Amniotic epithelial cell (primary cell): ENCODE results near the gene SSTR4.
"Not testable (repeated sequence)": the region's sequence is repeated elsewhere in the genome, so short reads cannot be mapped to it uniquely, and the experiment has no call there.

Experiments used
- DNase-seq: peaks from one replicate; pipeline ENCODE4 v3.0.0-alpha.2; 2010; ENCODE audit warnings: low read depth

The SSTR4 gene, protein sequence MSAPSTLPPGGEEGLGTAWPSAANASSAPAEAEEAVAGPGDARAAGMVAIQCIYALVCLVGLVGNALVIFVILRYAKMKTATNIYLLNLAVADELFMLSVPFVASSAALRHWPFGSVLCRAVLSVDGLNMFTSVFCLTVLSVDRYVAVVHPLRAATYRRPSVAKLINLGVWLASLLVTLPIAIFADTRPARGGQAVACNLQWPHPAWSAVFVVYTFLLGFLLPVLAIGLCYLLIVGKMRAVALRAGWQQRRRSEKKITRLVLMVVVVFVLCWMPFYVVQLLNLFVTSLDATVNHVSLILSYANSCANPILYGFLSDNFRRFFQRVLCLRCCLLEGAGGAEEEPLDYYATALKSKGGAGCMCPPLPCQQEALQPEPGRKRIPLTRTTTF

DNA sequence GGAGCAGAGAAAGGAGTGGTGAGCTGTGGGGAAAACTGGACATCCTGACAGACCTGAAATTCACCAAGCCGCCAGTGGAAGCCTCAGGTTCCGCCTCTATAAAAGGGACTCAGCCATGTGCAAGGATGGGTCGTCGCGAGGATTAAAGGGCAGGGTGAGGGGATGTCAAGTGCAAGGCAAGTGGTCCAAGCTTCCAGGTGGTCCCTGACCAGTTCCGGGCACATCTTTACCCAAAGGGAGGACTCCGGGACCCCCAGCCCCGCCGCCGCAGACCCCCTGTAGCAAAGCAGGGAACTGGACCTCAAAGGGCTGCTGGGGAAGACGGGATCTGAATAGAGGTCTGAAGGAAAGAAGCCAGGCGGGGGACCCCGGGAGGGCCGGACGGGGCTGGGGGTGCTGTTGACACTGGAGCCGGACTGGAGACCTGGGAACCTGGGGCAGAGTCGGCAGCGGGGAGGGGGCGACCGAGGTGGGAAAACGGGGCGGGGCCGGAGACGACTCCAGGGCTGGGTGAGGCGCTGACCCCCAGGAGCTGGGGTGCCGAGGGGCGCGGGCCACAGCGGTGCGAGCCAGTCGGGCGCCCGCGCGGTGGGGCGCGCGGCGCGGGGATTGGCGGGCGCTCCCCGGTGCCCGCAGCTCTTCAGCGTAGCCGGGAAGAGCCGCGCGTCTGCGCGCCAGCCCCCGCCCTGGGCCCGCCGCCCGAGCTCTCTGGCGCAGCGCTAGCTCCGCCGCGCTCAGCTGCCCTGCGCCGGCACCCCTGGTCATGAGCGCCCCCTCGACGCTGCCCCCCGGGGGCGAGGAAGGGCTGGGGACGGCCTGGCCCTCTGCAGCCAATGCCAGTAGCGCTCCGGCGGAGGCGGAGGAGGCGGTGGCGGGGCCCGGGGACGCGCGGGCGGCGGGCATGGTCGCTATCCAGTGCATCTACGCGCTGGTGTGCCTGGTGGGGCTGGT is at the start of gene SSTR4:
TSS of gene SSTR4 (plus strand) at position 592 of the 951 bp plus-strand sequence. CDS start at position 764, 172 bp downstream.
- DNase-seq = no peak

DNA sequence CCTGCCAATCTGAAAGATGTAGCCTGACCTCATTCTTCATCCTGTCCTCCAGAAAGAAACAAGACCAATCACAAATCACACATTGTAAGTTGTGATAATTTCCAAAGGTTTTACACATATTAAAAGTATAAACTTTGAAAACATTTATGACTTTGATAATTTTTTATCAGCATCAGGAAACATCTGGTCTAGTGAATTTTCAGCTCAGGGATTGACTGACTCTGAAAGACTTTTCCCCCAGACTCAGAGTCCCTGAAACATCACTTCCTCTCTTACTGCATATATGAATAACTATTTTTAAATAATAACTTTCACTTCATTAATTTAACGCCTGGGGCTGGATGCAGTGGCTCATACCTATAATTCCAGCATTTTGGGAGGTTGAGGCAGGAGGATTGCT is 48.5 kb upstream of the SSTR4 start:
- DNase-seq = no peak

DNA sequence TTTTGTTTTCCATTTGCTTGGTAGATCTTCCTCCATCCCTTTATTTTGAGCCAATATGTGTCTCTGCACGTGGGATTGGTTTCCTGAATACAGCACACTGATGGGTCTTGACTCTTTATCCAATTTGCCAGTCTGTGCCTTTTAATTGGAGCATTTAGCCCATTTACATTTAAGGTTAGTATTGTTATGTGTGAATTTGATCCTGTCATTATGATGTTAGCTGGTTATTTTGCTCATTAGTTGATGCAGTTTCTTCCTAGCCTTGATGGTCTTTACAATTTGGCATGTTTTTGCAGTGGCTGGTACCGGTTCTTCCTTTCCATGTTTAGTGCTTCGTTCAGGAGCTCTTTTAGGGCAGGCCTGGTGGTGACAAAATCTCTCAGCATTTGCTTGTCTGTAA is 43.7 kb upstream of the SSTR4 start:
- DNase-seq = not testable (repeated sequence)

DNA sequence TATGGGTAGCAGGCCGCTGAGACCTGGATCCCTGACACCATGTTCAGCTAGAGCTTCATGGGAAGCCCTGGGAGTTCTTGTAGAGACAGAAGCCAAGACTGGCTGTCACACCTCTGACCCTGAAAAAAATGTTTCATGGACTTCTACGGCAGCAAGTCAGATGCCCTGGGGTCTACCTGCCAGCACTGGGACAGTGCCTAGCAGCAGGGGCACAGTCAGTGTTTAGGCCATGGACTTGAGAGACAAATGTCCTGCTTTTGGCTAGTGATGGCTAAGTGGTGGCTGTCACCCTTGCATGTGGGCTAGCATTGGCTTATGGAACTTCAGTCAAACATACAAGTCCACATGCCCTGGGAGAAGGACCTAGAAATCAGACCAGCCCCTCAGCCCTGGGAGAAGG is 41.3 kb upstream of the SSTR4 start:
- no peak for DNase-seq

DNA sequence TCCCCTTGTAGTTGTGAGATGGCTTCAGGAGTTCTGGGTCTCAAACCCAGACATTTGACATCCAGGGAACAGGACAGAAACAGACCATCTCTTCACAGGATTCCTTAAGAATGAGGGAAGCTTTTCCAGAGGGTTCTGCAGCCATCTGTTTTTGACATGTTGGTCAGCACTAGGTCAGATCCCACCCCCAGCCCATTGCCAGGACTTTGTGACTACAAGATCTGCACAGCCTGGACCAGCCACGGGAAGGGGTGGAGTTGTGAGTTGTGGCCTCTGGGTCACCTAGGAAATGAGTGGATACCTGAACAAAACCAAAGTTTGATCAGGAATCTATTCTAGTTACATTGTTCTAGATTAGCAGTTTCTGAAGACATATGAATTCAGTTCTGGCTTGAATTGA is 39.2 kb upstream of the SSTR4 start:
- DNase-seq = no peak

DNA sequence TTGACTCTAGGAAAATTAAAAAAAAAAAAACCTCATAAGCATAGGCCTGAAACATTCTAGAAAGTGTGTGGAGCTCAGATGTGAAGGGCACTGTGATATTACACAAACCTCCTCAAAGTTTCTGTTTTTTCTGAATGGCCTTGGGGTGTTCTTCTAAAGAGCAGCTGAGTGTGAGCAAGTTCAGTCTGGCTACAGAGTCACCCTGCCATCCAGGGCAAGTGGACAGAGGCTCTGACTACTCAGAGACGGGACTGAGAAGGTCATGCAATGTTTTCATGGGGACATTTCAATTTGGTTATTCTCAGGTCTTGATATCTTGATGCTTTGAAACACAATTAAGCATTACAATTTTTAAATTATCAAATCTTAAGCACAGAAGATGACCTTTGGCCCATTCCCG is 36.6 kb upstream of the SSTR4 start:
- no peak for DNase-seq

DNA sequence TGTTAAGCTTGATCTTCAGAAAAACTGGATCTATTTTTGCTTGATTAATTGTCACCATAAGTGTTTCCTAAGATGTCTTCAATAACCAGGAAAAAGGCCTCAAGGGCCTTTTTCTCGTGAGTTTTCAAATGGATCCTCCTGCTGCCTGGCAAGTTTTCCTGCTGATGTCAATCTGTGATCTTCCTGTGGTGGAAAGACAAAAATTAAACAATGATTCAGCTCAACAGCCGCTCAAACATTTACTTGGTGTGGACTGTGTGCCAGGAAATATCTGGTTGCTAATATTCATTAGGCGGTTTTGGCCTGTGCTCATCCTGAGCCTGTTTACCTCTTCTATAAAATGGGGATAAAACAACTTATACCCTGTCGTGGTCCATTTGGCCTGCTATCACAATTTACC is 35.4 kb upstream of the SSTR4 start:
- DNase-seq = no peak

DNA sequence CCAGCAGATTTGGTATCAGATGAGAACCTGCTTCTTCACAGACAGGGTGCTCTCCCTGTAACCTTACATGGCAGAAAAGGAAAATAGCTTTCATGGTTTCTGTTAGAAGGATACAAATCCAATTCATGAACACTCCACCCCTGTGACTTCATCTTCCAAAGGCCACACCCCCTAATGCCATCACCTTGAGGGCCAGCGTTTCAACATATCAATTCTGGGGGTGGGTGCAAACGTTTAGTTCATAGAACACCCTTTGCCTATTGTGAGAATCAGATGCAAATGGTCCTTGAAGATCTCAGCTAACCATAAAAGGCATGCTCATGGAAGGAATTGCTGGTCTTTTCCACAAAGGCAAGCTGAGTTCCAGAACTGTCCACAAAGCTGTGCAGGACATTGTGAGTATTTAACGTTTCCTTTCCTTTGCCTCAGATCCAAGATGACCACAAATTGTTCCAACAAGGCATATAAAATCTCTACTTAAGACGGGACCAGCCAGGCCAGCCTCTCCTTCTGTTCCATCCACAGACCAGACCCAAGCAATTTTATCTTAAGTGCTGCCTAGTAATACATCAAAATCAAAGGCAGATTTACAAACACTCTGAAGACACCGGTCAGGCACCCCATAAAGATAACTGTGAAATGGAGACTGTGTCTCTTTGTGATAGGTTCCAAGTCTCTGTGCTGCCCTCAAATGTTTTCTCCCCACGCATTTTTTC is 34.7 kb upstream of the SSTR4 start:
- DNase-seq = peak; percentile 23

DNA sequence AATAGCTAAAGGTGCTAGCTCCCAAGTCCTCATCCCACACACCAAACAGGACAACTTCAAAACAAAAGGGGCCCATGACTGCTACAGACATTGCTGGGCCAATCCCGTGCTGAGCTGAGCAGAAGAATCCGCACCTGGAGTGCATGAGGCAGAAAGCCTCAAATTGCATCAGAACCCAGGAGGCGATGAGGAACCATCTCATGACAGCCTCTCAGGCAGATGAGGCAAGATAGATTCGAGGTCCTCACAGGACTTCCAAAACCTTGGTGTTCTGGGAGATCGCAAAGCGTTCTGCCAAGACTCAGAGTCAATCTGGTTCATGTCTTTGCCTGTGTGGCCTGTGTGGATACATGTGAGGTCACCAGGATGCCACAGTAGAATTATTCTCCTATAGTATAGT is 32.8 kb upstream of the SSTR4 start:
- peak; percentile 14 for DNase-seq

DNA sequence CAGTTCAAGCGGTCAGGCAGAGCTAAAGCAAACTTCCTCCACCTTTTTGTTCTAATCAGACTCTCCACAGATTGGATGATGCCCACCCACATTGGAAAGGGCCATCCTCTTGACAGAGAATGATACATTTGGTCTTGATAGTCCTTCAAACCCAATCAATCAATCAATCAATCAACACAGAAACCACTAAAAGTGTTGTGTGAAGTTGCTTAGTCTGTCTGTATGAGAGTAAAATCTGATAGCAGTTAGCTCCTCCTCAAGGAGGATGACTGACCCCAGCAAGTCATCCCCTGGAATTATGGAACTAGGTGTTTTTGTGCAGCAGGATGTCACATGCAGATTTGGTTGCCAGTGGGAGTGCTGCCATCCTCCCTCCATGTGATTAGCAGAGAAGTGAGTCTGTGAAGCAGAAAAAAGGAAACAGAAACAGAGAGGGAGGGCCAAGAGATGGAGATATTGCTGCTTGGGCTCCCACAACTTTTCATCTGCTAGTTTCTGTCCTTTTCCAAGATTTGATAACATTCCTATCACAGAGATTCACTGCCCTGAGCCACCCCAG is 32.0 kb upstream of the SSTR4 start:
- no peak for DNase-seq

DNA sequence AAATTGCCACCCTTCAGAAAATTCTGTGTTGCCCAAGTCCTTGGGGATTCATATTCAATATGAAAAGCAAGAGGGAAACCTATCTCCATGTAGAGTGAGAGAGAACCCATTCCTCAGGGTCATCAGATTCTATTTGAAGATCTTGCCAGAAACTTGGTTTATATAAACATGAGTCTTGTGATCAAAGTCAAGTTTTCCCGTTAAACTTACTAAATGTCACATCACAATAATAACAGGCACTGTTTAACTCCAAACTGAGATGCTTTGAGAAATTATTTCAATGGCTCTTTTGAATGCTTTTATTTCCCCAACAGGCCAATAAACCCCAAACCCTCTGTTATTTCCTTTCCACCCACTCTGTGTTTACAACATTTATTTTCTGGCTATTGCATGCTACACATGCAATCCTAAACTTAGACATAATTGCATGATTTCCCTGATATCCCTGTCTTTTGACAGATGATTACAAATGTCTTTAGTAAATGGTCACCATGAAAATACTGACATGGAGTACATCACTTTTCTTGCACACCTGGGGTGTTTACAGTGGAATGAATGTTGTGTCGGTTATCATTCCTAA is 31.1 kb upstream of the SSTR4 start:
- DNase-seq = no peak

DNA sequence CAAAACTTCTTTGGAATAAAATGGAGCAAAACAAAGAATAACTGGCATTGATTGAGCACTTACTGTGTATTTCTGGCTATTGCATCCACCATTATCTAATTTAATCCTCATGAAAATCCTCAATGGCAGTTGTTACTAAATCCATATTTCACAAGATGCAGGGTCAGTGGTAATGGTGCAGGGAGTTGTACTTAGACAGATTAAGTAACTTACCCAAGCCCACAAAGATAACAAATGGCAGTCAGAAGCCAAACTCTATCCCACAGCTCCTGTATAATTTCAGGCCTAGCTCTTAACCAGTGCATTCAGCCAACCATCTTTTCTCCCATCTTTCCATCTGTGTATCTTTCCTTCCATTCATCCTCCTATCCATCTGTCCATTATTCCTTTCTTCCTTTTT is 29.3 kb upstream of the SSTR4 start:
- peak; percentile 97 for DNase-seq

DNA sequence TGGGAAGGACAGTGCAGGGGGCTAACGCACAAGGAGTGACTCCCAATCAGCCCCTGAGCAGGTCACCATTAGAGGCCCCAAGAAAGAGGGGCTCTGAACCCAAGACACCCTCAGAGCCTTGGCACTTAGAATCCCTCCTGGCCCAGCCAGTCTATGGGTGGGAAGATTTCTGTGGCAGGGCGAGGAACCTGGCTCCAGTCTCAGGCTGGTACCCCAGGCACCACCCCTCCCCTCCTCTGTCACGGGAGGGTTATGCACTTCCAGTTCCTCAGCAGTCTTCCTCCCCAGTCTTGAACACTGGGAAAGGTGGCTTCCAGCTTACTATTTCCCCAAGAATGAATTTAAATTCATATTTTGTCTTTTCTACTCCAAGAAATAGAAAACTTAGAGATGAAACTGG is 27.6 kb upstream of the SSTR4 start:
- no peak for DNase-seq

DNA sequence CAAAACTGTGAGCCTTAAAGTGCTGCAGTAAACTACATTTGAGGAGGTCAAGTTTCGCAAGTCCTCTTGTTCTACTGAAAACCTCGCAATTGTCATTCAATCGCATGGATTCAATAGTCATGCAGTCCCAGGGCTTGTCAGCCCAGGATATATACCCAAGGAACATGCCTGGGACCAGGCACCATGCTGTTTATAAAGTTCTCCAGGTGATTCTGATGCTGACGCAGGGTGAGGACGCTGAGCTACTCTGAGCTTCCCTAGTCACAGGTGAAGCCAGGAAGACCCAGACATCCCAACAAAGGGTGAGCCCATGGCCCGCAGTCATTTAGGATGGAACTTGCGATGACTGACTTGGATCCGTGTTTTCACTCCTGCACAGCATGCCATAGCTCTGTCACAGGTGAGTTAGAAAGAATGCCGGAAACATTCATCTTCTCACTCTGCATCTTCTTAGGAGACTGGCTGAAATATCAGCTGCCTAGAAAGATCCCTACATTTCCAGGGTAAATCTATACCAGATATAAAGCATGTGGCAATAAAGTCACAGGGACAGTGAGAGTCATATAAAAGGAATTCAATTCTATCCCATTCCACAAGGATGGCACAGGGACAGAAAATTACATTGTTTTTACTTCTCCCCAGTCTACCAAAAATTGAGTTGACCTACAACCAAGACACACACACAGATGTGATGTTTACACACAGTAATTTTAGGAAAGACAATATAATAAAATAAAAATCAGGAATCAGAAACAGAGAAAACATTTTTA is 27.0 kb upstream of the SSTR4 start:
- no peak for DNase-seq

DNA sequence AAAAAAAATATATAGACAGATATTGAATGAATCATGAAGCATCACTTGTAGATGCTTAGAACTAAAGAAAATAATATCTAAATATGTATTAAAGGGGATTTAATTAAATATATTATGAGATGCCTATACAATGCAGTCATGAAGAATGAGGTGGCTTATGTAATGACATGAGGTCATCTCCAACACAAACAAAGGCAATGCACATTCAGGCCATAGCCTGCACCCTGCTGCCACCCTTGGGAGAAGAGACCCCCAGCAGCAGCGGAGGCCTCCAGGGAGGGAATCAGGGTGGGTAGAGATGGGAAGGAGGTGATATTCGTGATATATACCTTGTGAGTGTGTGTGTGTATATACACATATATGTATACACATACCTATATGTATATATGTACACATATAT is 26.4 kb upstream of the SSTR4 start:
- no peak for DNase-seq

DNA sequence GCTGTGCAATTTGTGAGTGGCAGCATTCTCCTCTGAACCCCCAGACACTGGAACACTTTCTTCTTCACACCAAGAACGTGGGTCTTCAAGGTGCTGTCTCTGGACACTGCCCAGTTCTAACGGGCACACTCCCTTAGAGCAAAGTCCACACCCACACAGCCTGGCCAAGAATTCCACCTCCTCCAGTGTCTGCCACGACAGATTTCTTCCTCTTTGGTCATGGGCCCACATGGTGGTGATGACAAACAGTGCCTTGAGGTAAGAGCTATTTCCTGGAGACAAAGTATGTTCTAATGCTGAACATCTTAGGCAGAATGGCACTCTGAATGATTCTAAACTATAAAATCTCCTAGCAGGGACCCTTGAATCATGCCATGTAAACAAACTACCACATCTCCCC is 25.5 kb upstream of the SSTR4 start:
- DNase-seq = no peak

DNA sequence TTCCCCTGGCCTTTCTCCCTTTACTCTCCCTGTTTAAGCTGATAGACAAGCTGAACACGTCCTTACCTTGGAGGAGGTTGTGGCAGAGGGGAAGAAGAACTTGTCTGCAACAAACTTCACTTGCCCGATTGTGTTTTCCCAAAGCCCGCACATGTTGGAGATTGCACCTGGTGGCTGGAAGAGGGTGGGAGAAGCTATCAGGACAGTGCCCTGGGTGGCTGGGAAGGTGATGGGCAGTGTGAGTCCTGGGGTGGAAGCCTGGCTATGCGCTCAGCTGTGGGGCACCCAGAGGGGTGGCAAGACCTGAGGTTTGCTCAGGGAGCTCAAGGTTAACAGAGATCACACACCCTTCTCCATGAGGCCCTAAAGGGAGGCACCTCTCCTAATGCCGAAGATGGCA is 25.0 kb upstream of the SSTR4 start:
- DNase-seq = no peak

DNA sequence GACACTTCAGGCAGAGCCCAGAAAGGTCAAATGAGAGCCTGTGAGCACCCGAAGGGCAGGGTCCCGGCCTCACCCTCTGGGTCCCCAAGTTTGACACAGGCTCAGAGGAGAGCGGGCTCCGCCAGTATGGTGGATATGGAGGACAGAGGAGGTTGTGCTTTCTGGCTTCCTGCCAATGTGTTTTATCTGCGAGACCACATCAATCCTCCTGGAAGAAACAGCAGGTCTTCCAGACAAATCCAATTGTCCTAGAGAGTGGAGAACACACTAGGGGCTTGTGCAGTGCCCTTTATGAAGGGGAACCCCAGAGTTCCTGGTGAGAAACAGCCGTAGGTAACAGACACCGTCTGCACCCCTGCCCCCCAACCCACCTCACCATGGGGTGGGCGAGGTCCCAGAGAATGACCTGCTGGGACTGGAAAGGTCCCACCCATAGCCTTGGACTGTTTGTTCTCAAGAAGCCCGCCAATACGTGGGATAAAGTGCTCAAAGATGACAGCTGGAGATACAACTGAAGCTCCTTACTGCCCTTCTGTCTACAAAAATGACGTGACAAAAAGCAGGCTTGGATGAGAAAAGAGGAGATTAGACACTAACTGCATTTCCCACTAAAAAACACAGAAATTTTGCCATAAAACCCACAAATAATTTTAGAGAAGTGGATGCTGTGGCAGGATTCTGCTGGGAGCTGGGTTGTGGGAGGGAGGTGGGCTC is 23.9 kb upstream of the SSTR4 start:
- DNase-seq = no peak

DNA sequence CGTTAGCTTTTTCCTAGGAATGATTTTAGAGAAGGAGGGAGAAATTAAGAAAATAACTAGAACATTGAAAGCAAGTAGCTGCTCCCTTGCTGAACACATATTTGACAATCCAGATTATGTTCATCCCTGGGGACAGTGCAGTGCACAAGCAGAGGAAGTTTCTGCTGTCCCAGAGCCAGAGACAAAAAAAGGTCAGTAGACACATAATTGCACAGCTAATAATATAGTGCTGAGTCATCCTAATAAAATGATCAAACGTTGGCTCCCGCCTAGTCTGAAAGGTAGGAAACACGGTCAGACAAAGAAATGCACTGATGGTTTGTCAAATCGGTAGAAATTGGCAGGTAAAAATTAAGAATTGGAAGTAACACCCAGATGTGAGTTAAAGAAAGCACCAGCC is 21.7 kb upstream of the SSTR4 start:
- DNase-seq = no peak

DNA sequence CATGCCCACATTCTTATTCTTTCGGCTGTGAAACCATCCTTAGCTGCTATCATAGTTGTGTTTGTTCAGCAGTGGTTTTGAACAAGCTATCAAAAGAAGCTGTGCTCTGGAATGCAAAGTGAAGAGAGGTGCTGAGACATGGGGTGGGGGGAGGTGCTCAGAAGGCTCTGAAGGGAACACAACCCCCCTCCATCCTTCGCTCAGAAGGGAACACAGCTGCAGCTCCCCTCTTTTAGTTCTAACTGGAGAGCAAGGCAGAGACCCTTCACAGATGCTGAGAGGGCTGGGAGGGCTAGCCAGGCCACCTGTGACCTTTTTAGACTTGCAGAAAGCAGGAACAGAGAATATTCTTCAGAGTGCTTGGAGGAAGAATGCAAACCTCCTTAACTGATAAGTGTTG is 17.6 kb upstream of the SSTR4 start:
- no peak for DNase-seq
